CD4-positive, alpha-beta T cell treated with Interleukin-10 for 1 hour (primary cell): ENCODE data around the gene CD3E.

Source experiments
- DNase-seq: peaks from one replicate; pipeline ENCODE4 v3.0.0-alpha.2; 2020

The CD3E gene

DNA sequence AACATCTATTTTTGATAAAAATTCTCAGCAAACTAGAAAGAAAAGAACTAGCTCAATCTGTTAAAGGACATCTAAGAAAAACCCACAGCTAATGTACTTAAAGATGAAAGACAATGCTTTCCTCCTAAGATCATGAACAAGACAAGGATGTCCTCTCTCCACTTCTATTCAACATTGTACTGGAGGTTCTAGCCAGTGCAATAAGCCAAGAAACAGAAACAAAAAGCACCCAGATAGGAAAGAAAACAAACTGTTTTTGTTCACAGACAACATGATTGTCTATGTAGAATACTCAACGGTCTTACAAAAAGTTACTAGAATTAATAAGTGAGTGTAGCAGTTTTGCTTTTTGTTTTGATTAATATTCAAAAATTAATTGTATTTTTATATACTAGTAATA, 30.2 kb downstream of the CD3E start:
- peak; percentile 53 for DNase-seq

DNA sequence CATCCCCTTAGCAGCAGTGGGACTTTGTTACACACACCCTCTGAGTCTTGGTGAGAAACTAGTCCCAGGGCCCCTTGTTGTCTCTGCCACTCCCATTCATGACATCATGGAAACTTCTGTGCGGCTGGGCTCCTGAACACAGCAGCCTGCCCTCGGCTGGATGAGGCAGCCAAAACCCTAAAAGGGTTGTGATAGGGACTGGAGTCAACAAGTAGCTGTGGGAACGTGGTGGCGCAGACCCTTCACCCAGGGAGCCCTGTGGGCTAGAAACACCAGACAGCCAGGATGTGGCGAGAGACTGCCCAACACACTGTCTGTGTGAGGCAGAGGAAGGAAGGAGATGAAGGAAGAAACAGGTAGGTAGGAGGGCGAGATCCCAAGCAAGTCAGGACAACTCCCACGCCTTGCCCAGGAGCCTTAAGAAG, 34.1 kb downstream of the CD3E start:
- peak; percentile 93 for DNase-seq

GRCh38 chr11:118339281-118339961, 34.9 kb downstream of the CD3E start:
- DNase-seq = peak; percentile 45

DNA sequence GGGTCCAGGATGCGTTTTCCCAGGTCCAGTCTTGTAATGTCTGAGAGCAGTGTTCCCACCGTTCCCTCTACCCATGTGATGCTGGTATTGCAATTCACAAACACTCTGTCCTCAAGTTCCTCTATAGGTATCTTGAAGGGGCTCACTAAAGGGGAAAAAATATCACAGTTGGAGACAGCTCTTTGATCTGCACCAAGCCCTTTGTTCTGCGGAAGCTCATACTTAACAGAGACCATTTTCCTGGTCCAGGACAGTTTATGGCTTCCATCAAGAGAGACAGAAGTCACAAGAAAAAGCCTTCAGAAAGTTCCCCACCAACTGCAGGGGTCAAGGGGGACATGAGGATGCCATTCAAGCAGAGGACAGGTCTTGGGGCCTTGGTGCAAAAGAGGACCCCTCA, 35.9 kb downstream of the CD3E start:
- no peak for DNase-seq

DNA sequence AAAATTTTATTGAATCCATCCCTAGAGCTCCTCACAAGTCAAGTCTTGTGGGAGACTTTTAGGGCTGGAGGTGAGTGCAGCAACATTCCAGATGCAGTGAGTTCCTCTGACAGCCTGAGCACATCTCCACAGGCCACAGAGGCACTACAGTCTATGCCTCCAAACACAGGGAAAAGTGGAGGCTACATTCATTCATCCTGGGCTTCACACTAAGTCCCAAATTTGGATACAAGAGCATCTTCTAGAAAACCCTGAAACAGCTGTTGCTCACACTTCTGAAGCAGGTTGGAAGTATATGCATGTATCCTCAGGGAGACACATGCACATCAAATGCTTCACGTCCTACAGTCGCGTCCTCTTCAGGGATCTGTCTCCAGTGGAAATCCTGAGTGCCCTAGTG, 36.7 kb downstream of the CD3E start:
- DNase-seq = no peak

DNA sequence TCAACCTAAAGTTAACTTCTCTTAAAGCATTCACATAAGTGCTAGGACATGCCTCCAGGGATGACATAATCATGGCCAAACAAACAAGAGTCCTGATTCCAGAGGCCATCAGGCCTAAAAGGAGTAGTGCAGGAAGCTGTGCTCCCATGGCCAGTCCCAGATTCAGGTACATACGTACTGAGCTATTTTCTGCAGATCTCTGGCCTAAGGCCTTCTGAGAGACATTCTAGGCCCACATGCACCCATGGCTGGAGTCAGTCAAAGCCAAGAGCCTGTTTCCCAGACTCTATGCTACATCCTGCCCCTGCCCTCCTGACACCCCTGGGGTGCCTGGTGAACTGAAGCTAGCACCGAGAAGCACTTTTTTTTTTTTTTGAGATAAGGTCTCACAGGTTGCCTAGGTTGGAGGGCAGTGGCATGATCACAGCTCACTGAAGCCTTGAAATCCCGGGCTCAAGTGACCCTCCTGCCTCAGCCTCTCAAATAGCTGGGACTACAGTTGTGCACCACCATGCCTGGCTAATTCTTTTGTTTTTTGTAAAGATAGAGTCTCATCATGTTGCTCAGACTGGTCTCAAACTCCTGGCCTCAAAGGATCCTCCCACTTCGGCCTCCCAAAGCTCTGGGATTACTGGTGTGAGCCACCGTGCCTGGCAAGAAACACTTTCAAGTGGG, 37.4 kb downstream of the CD3E start:
- DNase-seq = no peak

- DNase-seq = peak; percentile 82
Measured at GRCh38 chr11:118342503-118343161, 38.1 kb downstream of the CD3E start, which contains the start of gene CD3D. CD3D (minus strand) TSS chr11:118342705; CDS start chr11:118342607, 98 bp downstream.

GRCh38 chr11:118343248-118343647, 38.7 kb downstream of the CD3E start:
- DNase-seq = no peak

- DNase-seq = peak; percentile 77
Measured at GRCh38 chr11:118343981-118344515, 39.5 kb downstream of the CD3E start, which contains the start of gene CD3G. CD3G (plus strand) TSS chr11:118344344; CDS start chr11:118344424, 80 bp downstream.

DNA sequence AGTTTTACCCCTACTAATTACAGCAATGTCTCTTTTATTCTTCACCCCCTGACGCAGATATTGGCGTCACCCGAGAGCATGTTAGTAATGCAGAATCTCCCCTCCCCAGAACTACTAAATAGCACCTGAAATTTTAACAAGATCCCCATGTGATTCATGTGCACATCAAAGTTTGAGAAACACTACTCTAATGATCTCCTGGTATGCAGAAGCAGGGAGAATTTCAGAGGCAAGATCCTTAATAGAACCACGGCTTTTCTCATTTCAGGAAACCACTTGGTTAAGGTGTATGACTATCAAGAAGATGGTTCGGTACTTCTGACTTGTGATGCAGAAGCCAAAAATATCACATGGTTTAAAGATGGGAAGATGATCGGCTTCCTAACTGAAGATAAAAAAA, 44.9 kb downstream of the CD3E start:
- DNase-seq = no peak

- peak; percentile 76 for DNase-seq
Measured at GRCh38 chr11:118353084-118353710, 48.7 kb downstream of the CD3E start.

DNA sequence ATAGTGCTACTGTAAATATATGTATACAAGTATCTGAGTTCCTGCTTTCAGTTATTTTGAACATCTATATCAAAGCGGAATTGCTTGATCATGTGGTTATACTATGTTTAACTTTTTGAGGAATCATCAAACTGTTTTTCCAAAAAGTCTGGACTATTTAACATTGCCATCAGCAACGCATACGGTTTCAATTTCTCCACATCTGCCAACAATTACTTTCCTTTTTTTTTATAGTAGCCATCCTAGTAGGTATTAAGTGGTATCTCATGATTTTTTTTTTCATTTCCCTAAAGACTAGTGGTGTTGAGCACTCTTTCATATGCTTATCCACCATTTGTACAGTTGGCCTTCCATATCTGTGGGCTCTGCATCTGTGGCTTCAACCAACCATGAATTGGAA, 53.5 kb downstream of the CD3E start:
- DNase-seq = no peak

DNA sequence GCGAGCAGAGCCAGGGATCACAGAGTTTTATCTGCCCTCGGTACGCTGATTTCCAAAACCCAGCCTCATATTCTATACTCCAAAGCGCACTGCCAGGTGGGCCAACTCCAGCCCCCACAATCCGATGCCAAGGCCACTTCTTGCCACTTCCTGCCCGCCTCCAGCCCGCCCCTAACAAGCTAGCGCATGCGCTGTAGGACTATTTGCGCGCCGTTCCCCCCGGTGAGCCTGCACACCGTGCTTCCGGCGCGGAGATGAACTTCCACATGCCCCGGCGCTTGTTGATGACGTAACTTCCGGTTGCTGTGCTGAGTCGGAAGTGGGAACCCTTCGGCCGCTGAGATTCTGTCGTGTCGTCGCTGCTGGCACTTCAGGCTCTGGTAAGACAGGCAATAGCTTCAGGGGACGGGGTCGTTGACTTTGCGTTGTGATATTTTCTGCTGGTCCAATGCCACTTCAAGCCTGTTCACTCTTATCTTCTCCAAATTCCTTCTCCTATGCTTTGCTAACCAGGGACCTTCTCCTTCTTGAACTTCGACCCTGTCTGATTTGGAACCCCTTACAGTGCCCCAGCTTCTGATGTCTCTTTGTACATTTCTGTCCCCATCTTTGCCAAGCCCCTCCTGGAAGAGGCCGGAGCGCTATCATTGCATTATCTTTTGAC, 54.9 kb downstream of the CD3E start, which contains the start of gene UBE4A:
Gene UBE4A (plus strand): TSS at position 306 of the 664 bp plus-strand sequence. CDS start 5,481 bp downstream, outside the sequence.
- peak; percentile 98 for DNase-seq

DNA sequence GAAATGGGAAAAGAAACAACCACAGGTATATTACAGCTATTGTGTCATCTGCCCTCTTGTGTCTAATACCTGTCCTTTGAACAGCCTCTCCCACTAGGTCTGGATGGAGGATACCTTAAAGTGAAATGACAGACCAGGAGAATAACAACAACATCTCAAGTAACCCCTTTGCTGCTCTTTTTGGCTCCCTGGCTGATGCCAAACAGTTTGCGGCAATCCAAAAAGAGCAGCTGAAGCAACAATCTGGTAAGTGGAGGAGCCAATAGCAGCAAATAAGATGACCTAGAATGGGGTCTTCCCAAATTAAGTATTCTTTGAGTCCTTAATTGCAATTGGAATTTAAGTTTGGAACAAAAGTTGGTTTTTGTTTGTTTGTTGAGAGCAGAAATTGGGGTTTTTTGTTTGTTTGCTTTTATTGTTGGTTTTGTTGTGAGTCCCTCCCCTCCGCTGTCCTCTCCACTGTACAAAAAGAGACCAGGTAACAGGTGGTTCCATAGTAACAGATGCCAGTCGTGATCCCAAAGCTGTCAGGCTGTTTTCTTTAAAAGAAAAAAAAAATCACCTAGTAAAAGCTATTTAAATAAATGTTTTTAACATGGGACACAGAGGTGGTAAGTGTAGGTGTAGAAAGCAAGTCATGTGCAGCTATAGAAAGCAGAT, 60.6 kb downstream of the CD3E start:
- DNase-seq = no peak
